Tibial nerve (tissue), 3 donors: Measurements from ENCODE around the gene GTF3C2.

Experiments
- POLR2A ChIP-seq, 2 donors: fragments of 450-650 bp; IDR thresholded peaks; one replicate each; pipeline ENCODE4 v1.6.1; 2017; ENCODE audit warnings: antibody characterized with exemption in 2 of 2, mild to moderate bottlenecking in 2 of 2, moderate library complexity in 2 of 2
- TF ChIP-seq, protein P1 (sequence below), 5 experiments: fragments of 200-600 bp in 3 of 5; fragments of 450-650 bp in 2 of 5; sonication (generic) in 3 of 5; IDR thresholded peaks; one replicate each; pipeline ENCODE4 v1.5.1; 2016 to 2019; ENCODE audit warnings: antibody characterized with exemption in 5 of 5, mild to moderate bottlenecking in 3 of 5, moderate library complexity in 2 of 5

DNA sequence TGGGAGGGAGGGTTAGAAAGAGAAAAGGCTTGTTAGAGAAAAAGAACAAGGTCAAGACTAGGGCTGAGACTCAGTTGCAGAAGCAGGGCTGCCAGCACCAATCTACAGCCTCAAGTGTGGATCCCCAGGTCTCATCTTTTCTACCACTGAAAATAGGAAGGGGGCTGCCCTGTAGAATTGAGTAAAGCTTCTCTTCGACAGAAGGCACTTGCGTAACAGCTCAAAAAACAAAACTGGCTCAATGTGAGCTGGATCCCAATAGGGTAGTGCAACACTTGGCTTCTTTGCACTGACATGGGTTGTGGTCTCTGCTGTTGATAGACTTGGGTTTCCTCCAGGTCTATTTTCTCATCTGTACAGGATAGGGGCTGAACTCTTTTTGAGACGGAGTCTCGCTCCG is 31.8 kb downstream of the GTF3C2 start:
- no peak for TF ChIP-seq POLR2A (IDR thresholded peaks at IDR 0.05)
- TF ChIP-seq, protein P1, sequence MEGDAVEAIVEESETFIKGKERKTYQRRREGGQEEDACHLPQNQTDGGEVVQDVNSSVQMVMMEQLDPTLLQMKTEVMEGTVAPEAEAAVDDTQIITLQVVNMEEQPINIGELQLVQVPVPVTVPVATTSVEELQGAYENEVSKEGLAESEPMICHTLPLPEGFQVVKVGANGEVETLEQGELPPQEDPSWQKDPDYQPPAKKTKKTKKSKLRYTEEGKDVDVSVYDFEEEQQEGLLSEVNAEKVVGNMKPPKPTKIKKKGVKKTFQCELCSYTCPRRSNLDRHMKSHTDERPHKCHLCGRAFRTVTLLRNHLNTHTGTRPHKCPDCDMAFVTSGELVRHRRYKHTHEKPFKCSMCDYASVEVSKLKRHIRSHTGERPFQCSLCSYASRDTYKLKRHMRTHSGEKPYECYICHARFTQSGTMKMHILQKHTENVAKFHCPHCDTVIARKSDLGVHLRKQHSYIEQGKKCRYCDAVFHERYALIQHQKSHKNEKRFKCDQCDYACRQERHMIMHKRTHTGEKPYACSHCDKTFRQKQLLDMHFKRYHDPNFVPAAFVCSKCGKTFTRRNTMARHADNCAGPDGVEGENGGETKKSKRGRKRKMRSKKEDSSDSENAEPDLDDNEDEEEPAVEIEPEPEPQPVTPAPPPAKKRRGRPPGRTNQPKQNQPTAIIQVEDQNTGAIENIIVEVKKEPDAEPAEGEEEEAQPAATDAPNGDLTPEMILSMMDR (IDR thresholded peaks at IDR 0.05) = no peak
